Tibial nerve (tissue), 4 donors: ENCODE measurements around the gene SP2. TPM values are rescaled to one million over a fixed set of nuclear protein-coding genes. Genes with fewer than 3 reads are reported as not detected.
A peak's percentile ranks its signal among the peaks of the same experiment; 100 is the strongest.

Experiments
- DNase-seq, 2 donors: peaks; one replicate each; pipeline ENCODE4 v3.0.0-alpha.2; 2019; ENCODE audit warnings: low spot score in 2 of 2
- H3K27ac ChIP-seq, 4 donors: fragments of 200-600 bp; sonication (generic) in 3 of 4; one replicate each; pipeline ENCODE4 v1.5.1; 2017 to 2019; ENCODE audit warnings: mild to moderate bottlenecking in 1 of 4
- H3K27me3 ChIP-seq, 2 donors: fragments of 200-600 bp; sonication (generic) in 1 of 2; one replicate each; pipeline versions ENCODE4 v1.5.1 to v1.6.0; 2017 to 2019
- H3K36me3 ChIP-seq, 3 donors: fragments of 200-600 bp; sonication (generic); one replicate each; pipeline ENCODE4 v1.5.1; 2018 to 2019
- H3K4me1 ChIP-seq, 4 donors: fragments of 200-600 bp; sonication (generic) in 3 of 4; one replicate each; pipeline ENCODE4 v1.5.1; 2017 to 2019
- H3K4me3 ChIP-seq, 4 donors: fragments of 200-600 bp; sonication (generic) in 3 of 4; one replicate each; pipeline ENCODE4 v1.5.1; 2017 to 2019; ENCODE audit warnings: mild to moderate bottlenecking in 1 of 4, moderate library complexity in 1 of 4
- H3K9me3 ChIP-seq, 4 donors: fragments of 200-600 bp; sonication (generic) in 3 of 4; one replicate each; pipeline ENCODE4 v1.5.1; 2017 to 2019
- EP300 ChIP-seq, 2 donors: sonication (generic); formaldehyde crosslinking; IDR thresholded peaks; one replicate each; pipeline ENCODE4 v1.6.1; 2017; ENCODE audit warnings: antibody characterized with exemption in 2 of 2, mild to moderate bottlenecking in 1 of 2
- POLR2A ChIP-seq, 2 donors: fragments of 450-650 bp; IDR thresholded peaks; one replicate each; pipeline ENCODE4 v1.6.1; 2017; ENCODE audit warnings: antibody characterized with exemption in 2 of 2, mild to moderate bottlenecking in 2 of 2, moderate library complexity in 2 of 2
- WGBS, 2 donors: methylation state at CpG; one replicate each; pipeline ENCODE4 v1.1.5; 2018; 5-methylcytosine and 5-hydroxymethylcytosine counted together
- total RNA-seq, 4 donors: library from RNA; depleted of rRNA; stranded (reverse); fragments of >200 nt; gene quantifications; one replicate each; pipeline ENCODE4 v1.1.0, GENCODE V29; 2016
- TF ChIP-seq, protein P1 (sequence below), 5 experiments: fragments of 200-600 bp in 3 of 5; fragments of 450-650 bp in 2 of 5; sonication (generic) in 3 of 5; IDR thresholded peaks; one replicate each; pipeline ENCODE4 v1.5.1; 2016 to 2019; ENCODE audit warnings: antibody characterized with exemption in 5 of 5, mild to moderate bottlenecking in 3 of 5, moderate library complexity in 2 of 5

Gene SP2
- total RNA-seq, 4 donors from 2014 or later = 5.9 to 7.2 (median 7.1) TPM

DNA sequence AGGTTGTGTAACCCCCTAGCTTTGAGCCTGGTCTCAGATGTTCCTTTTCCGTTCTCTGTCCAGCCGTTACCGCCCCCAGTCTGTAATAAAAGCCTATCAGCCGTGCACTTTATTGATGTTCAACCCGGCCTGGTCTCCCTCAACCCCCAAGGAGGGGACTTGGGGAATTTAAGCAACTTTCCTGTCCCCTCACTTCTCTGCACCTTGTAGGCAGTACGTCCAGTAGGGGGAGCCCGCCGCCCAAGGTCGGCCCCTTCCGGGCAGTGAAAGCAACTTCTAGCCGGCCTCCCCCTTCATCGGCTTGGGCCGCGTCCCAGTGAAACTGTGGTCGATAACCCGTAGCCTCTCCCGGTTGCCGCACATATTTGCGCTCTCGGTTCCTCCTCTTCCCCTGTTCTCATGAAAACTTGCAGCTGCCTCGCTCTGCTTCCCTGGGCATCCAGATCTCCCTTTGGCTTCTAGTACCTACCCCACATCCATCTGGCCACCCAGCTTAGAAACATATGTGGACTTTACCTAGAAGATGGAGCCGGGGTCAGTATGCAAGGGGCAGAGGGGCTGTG lies 53.2 kb downstream of the SP2 start:
- peak overlapping the region in 3 of 4 donors; percentile 35 to 46 (median 39) for H3K4me3 ChIP-seq
- TF ChIP-seq POLR2A (IDR thresholded peaks at IDR 0.05) (no peak), EP300 (IDR thresholded peaks at IDR 0.05) (peak in 1 of 2 donors; percentile 42)
- TF ChIP-seq, protein P1, sequence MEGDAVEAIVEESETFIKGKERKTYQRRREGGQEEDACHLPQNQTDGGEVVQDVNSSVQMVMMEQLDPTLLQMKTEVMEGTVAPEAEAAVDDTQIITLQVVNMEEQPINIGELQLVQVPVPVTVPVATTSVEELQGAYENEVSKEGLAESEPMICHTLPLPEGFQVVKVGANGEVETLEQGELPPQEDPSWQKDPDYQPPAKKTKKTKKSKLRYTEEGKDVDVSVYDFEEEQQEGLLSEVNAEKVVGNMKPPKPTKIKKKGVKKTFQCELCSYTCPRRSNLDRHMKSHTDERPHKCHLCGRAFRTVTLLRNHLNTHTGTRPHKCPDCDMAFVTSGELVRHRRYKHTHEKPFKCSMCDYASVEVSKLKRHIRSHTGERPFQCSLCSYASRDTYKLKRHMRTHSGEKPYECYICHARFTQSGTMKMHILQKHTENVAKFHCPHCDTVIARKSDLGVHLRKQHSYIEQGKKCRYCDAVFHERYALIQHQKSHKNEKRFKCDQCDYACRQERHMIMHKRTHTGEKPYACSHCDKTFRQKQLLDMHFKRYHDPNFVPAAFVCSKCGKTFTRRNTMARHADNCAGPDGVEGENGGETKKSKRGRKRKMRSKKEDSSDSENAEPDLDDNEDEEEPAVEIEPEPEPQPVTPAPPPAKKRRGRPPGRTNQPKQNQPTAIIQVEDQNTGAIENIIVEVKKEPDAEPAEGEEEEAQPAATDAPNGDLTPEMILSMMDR (IDR thresholded peaks at IDR 0.05) = peak; percentile 86 to 94 (median 91)
- WGBS, 2 donors = 3 to 5% methylated on average over 22 of the region's 22 CpGs
- peaks cover 0 to 25% (median 0%) of the 10 kb centered on the region in 3 donors for H3K36me3 ChIP-seq
- DNase-seq = peak; percentile 76 to 84
- no peaks in the 10 kb centered on the region for H3K27me3 ChIP-seq
- no peaks in the 10 kb centered on the region for H3K9me3 ChIP-seq
- peaks cover 0 to 29% (median 13%) of the 10 kb centered on the region in 4 donors for H3K4me1 ChIP-seq
- H3K27ac ChIP-seq = peak overlapping the region in 3 of 4 donors; percentile 75 to 79 (median 78)

GRCh38 chr17:47949946-47950345 lies 53.9 kb downstream of the SP2 start:
- Histone ChIP-seq H3K36me3 (peaks cover 0 to 18% (median 0%) of the 10 kb centered on the region in 3 donors), H3K4me1 (peaks cover 0 to 29% (median 13%) of the 10 kb centered on the region in 4 donors), H3K4me3 (peak overlapping the region in 1 of 4 donors; percentile 39), H3K27me3 (no peaks in the 10 kb centered on the region), H3K27ac (peak overlapping the region in 3 of 4 donors; percentile 75 to 79 (median 78)), H3K9me3 (no peaks in the 10 kb centered on the region)
- no peak for TF ChIP-seq POLR2A (IDR thresholded peaks at IDR 0.05)
- TF ChIP-seq, protein P1 (IDR thresholded peaks at IDR 0.05) = no peak
- TF ChIP-seq EP300 (IDR thresholded peaks at IDR 0.05) = no peak
- DNase-seq = no peak
- 48 to 54% methylated on average over 3 of the region's 3 CpGs for WGBS, 2 donors

GRCh38 chr17:47950448-47950847 lies 54.4 kb downstream of the SP2 start:
- H3K4me1 ChIP-seq = peaks cover 0 to 31% (median 13%) of the 10 kb centered on the region in 4 donors
- H3K27me3 ChIP-seq = no peaks in the 10 kb centered on the region
- peaks cover 0 to 13% (median 0%) of the 10 kb centered on the region in 3 donors for H3K36me3 ChIP-seq
- DNase-seq = no peak
- H3K9me3 ChIP-seq = no peaks in the 10 kb centered on the region
- WGBS, 2 donors = 73 to 75% methylated on average over 4 of the region's 4 CpGs
- TF ChIP-seq POLR2A (IDR thresholded peaks at IDR 0.05) (no peak), EP300 (IDR thresholded peaks at IDR 0.05) (no peak)
- TF ChIP-seq, protein P1 (IDR thresholded peaks at IDR 0.05) = no peak
- peak overlapping the region in 1 of 4 donors; percentile 75 for H3K27ac ChIP-seq
- H3K4me3 ChIP-seq = no peak overlapping the region

DNA sequence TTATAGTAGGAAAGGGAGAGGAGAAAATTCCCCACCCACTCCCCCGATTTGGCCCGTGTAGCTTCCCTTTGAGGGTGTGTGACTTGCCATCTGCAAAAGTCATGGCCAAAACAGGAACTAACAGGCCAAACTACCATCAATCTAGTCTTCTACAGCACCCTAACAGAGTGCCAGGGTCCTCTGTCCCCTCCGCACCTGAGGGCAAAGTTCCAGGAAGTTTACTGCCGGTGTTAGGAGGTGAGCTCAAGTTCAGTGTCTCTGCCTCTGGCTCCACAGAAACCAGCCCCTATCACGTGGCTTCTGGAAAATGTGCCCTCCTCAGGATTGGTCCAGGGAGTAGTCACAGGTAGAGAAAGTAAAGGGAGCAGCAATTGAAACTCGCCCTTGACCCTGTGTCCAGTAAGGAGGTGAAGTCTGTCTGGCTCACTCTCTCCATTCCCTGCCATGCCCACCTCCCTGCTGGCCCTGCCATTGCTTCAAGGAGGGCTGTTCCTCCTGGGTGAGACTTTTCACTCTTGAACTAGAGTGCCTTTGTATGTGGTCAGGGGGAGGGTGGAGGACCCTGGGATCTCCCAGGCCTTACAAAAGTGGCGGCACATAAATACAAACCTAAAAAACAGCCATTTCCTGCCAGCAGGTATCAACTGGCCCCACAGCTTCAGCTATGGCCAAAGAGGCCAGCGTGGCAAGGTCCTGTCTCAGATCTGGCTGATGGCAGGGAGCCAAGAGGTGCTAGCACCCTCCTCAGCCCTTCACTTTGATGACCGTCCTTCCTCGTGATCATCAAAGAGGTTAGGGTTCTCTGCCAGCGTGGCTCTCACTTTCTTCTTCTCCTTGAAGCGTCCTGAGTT lies 56.4 kb downstream of the SP2 start:
- WGBS, 2 donors = 77 to 81% methylated on average over 12 of the region's 12 CpGs
- Histone ChIP-seq H3K36me3 (no peaks in the 10 kb centered on the region), H3K4me3 (no peak overlapping the region), H3K9me3 (no peaks in the 10 kb centered on the region), H3K4me1 (peaks cover 0 to 29% (median 13%) of the 10 kb centered on the region in 4 donors), H3K27me3 (no peaks in the 10 kb centered on the region), H3K27ac (peak overlapping the region in 1 of 4 donors; percentile 45)
- no peak for TF ChIP-seq EP300 (IDR thresholded peaks at IDR 0.05)
- TF ChIP-seq, protein P1 (IDR thresholded peaks at IDR 0.05) = no peak
- no peak for DNase-seq

- Histone ChIP-seq H3K4me3 (peak overlapping the region in 1 of 4 donors; percentile 1), H3K27ac (peak overlapping the region in 1 of 4 donors; percentile 55), H3K4me1 (peaks cover 0 to 26% (median 11%) of the 10 kb centered on the region in 4 donors), H3K9me3 (no peaks in the 10 kb centered on the region), H3K36me3 (no peaks in the 10 kb centered on the region), H3K27me3 (no peaks in the 10 kb centered on the region)
- no peak for DNase-seq
- TF ChIP-seq EP300 (IDR thresholded peaks at IDR 0.05) (no peak), POLR2A (IDR thresholded peaks at IDR 0.05) (no peak)
- TF ChIP-seq, protein P1 (IDR thresholded peaks at IDR 0.05) = no peak
Observed at GRCh38 chr17:47953909-47954308, 57.9 kb downstream of the SP2 start.
